GM19238 (cell line): ENCODE measurements around the gene ZRANB1.

Source experiments
- DNase-seq: peaks from one replicate; pipeline ENCODE4 v3.0.0; 2011; ENCODE audit warnings: low spot score; ENCODE audit not compliant: insufficient read length

Gene ZRANB1

DNA sequence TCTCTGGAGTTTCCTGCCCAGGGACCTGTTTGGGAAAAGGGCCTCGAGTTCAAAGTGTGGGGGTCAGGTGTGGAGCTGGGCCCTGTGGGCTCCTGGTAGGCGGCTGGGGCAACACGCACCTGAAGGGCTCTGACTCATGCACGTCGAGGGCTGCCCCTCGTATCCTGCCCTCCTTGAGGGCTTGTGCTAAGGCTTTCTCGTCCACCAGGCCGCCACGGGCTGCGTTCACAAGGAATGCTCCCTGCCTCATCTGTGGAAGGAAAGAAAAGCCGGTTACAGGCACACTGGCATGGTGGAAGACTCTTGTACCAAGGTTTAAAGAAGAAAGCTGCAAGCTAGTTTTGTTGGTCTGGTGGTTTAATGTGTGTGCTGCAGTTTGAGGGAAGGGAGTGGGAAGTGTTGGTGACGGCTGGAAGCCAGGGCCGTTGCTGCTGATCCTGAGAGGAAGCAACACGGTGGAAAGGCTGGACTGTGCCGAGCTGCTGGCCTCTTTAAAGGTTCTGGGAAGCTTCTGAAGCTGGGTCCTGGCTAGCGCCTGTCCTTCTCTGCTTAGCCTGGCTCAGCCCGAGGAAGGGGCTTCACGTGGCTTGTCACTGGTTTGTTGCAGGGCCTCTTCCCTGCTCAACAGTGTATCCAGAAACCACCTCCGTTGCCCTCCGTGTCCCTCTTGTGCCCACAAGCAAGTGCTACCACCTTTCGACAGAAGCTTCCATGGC is 52.0 kb downstream of the ZRANB1 start:
- DNase-seq: no peak

DNA sequence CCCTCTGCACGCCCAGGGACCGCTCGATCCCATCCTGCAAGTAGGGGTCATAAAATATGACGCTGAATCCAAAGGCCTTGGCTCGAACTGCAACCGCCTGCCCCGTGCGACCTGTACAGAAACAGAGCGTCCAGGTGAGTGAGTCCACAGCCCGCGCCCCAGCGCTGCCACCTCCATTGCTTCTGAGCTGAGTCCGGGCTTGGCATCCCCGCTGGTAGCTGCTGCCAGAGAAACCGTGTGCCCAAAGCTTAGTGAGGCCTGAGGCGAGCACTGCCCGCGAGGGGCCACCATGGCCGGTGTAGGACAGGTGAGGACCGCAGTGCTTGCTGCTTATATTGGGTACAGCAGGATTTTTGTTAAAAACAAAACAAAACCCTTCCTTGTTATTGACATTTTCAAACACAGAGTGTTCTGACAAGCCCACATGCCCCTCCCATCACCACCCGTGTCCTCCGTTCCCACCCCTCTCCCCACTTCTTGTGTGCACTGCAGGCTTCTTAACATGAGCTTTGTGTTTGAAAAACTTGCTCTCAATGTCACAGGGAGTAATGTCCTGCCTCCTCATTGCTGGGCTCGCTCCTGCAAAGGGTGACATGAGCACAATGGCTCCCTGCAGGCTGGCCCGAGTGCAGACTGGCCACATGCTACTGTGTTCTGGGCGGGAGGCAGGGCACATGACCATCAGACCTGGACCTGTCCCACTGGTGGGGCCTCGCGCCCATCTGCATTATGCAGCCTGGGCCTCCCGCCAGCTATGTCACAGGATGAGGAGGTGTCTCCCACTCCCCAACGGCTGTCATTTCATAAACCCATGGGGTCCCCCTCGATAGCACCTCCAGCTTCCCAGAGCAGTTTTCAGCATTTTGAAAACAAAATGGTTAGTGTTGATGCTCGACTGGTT is 52.9 kb downstream of the ZRANB1 start:
- DNase-seq: no peak

- DNase-seq: no peak
These were observed 53.7 kb downstream of the ZRANB1 start for GRCh38 chr10:124995605-124996004.

DNA sequence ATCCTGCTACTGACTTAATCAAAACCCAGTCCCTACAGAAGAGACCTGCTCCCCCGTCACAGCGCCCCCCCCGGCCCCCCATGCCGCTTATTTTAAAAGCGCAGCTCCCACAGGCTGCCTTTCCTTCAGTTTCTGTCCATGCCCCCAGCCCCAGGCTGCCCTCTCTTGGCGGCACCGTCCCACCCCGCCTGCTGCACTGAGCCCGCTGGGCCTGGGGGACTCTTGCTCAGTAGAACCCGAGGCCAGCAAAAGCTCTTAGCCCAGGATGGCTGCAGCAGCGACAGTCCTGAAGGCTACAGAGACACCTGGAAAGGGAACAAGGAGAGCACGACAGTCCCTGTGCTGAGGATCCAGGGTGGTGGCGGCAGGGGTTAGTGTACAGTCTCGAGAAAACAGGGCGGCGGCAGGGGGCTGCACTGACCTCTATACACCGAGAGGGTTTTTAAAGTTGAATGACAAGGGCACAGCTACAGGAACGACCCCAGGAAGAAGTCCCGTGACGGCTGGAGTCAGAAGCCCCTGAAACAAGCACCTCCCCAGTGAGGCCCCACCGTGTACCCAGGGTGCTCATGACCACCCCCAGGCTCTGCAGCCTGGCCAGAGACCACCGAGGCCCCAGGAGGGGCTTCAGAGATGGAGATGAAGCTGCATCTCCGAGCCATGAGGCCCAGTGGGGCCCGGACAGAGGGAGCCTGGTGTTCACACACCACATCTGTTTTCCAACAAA is 54.4 kb downstream of the ZRANB1 start:
- DNase-seq: no peak

DNA sequence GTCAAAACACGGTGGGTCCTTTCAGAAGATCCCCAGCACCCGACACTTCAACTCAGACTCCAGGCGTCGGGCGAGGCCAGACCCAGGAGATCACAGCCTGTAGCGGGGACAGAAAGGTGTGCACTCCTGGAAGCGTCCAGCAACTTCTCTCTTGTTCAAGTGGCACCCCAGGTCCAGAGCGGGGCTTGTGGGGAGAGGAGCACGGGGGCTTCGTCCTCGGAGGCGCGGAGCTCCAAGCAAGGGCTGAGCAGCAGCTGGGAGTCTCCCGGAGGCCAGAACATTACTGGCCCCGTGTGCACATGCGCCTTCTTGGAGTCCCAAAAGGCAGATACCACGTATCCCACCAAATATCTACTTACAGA is 54.9 kb downstream of the ZRANB1 start:
- DNase-seq: no peak

DNA sequence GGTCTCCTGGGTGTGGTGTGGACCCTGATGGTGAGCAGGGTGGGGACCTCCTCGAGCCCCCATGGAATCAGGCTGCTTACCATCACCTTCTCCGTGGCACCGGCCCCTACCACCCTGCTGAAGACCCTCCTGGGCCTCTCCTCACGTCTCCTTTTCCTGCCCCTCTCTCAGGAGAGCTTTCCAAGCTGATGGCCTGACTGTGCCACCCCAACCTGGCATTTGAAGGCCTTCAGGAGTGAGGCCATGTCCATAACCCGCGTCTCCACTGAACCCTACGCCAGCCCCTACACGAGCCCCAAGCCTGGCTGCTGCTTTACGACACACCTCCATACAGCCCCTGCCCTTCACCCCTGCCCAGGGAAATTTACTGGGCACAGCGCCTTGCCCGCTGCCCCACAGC is 55.4 kb downstream of the ZRANB1 start:
- DNase-seq: no peak

DNA sequence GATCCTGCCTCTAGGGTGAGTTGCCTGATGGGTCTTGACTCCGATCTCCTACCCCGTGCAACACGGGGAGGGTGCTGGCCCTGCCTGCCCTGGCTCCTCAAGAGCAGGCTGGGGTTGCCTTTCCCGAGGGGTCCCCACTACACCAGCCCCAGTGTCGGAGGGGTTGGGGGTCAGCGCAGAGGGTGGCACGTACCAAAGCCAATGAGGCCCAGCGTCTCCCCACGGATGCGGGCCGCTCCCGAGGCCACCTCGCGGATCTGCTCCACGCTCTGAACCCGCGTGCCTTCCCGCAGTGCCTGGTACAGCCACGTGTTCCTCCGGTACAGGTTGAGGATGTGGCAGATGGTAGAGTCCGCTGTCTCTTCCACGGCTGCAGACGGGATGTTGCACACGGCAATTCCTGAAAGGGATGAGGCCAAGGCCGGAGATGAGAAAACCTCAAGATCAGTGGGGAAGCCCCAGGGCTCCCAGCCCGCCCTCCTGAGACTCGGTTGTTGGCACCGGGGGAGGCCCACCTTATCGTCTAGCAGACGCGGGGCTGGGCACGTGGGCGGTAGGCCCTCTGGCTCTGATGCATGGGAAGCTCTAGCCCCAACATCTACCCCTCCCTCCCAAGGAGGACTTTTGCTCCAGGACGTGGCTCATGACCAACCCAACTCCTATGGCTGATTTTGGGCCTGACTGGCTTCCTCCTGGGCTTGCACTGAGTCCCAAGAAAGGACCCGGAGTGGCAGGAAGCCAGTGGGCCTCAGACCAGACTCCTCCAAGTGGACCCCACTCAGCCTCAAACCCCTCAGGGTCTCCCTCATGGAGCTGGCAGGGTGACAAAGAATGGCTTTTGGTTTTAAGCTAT is 56.1 kb downstream of the ZRANB1 start:
- DNase-seq: no peak

DNA sequence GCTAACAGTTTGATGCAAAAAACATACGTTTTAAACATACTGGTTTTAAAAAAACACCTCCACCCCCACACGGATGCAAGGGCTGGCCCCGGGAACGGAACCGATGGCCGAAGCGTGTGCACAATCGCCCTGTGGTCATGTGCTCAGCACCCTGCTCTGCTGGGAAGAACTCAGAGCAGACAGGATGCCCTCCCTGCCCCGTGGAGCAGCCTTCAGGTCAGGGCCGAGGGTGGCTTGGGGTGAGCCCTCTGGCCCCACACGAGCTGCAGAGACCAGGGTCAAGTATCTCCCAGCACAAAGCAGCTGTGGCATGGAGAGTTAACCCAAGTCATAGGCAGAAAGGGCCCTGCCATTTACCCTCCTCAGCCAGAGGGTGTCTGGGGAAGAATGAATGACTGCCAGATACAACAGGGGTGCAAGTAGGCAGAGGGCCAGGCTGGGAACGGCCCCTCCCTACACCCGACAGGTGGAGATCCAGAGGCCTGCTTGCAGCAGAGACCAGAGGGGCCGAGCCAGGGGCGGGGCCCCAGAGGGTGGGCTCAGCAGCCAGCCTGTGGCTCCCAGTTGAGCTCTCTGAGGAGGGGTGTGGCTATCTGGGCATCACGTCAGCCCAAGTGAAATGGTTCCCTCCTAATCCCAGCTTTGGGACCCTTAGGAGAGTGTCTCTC is 56.8 kb downstream of the ZRANB1 start:
- DNase-seq: no peak

GRCh38 chr10:124999433-125000365 is 57.8 kb downstream of the ZRANB1 start:
- DNase-seq: no peak

GRCh38 chr10:125000366-125001312 is 58.7 kb downstream of the ZRANB1 start:
- DNase-seq: no peak

GRCh38 chr10:125001313-125002046 is 59.6 kb downstream of the ZRANB1 start:
- DNase-seq: no peak

- DNase-seq: no peak
These were observed 60.1 kb downstream of the ZRANB1 start for GRCh38 chr10:125002047-125002422.

DNA sequence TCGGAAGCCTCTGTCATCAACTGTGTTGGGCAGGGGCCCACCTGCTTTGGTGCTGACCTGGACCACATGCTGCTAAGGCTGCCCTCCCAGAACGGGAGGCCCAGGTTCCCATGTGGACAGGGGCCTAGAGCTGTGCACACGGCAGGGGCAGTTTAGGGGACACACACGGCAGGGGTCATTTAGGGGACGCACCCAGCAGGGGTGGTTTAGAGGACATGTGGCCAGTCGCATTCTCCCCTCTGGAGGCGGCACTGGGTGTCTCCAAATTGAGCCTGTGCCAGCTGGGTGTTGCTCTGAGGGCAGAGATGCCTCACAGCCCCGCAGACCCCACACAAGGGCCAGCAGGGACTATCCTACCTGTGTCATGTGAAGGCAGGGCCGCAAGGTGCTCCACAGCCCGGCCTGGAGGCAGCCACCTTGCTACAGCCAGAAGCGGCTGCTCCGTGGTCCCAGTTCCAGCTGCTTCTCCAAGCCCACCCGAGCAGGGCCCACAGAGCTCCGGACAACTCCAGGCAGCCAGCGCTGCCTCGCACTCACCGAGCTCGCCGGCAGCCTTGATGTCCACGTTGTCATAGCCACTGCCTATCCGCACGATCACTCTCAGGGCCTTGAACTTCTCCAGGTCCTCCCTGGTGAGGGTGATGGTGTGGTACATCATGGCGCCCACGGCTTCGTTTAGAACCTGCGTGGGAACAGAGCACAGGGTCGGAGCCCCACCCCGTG is 60.7 kb downstream of the ZRANB1 start:
- DNase-seq: no peak

- no peak for DNase-seq
These were observed 61.4 kb downstream of the ZRANB1 start for GRCh38 chr10:125003146-125003900.

DNA sequence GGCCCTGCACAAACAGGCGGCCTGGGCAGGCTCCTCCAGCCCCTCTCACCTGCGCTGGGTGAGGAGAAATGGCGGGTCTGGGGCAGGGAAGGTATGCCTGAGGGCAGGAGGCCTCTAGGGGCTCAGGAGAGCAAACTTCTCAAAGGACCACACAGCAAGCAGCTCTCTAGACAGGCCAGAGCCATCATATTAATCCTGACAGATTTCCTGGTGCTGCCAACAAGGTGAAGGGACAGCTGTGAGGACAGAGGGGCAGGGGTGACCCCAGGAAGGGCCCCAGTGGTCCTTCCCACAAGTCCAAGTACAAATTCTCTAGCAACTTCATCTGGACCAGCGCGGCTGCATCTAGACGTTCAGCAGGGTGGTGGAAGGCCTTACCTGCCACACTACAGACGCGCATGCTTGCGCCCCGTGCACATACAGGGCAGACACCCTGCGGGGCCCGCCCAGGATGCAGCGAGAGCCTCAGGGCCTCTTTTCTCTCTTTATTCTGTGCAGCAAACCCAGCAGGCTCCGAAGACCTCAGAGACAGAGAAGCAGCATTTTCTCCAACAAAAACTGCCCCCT is 62.1 kb downstream of the ZRANB1 start:
- DNase-seq: no peak
